ENCODE data around the gene PACSIN1. TPM values are rescaled to one million over a fixed set of nuclear protein-coding genes. Genes with fewer than 3 reads are reported as not detected.

PACSIN1 gene
- total RNA-seq, 1 experiment from 2014 or later = 5.0 TPM

DNA sequence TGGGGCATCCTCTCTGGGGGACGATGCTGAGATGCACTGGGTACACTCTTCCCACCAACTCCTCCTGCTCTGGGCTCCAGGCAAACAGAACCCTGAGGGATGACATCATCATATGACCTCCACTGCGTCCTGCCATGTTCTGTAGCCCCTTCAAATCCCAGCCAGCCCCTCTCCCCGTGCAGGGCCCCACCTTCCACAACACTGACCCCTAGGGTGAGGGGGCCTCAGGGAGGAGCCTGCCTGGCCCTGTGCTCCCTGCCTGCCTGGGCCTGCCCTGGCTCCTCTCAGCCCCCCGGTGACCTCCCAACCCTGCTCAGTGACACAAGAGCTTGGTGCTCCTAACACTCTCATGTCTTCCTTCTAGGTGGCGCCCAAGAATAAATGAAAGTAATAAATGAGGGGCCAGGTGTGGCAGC, 99.9 kb downstream of the PACSIN1 start:
- RAD21 ChIA-PET (ENCODE audit: low non-redundant PET in 1 of 2, low total read pairs in 2 of 2, uncharacterized antibody in 2 of 2, unreplicated experiment in 2 of 2) = no interaction called here
- BruUV-seq (replicated peaks) = no TSS peak
- CTCF ChIA-PET = interaction anchor here (0.6 kb wide), 1 partner anchor 186 kb away, joined by 4 read pairs; no protein-coding TSS in a partner anchor
- no peaks in the 10 kb centered on the region for H3K9me3 ChIP-seq (ENCODE audit: control insufficient read depth in 1 of 2, insufficient read depth in 1 of 2, low read depth in 1 of 2, low read length in 2 of 2)
- H4K20me1 ChIP-seq (ENCODE audit: insufficient read depth) = no peaks in the 10 kb centered on the region
- ATAC-seq (no peak), DNase-seq (ENCODE audit: low read depth, low spot score) (no peak)
- H3K4me2 ChIP-seq (ENCODE audit: low read length) = no peak overlapping the region
- H3K4me1 ChIP-seq (ENCODE audit: control insufficient read depth in 1 of 2, insufficient read depth in 2 of 2, low read length in 2 of 2) = peaks cover 0 to 27% of the 10 kb centered on the region in 2 experiments; a peak in 2 of 4 replicates
- no peak overlapping the region for H3K4me3 ChIP-seq (replicated peaks in 1 of 2; ENCODE audit: low read depth in 1 of 2, low read length in 2 of 2)
- H2AFZ ChIP-seq (ENCODE audit: low read depth, low read length, poor library complexity, severe bottlenecking) = no peak overlapping the region
- no peaks in the 10 kb centered on the region for H3K79me2 ChIP-seq (ENCODE audit: insufficient read depth, low read length)
- H3K27me3 ChIP-seq (ENCODE audit: insufficient read depth, low read length) = no peaks in the 10 kb centered on the region
- POLR2A ChIA-PET = no interaction called here
- no peaks in the 10 kb centered on the region for H3K36me3 ChIP-seq (ENCODE audit: control insufficient read depth in 1 of 2, insufficient read depth in 2 of 2, low read length in 2 of 2)
- intact Hi-C loops (cut with micrococcal nuclease) = no loop called here
- no peak overlapping the region for H3K27ac ChIP-seq (ENCODE audit: low read depth, low read length)
- no peaks in the 10 kb centered on the region for H3K9me2 ChIP-seq (ENCODE audit: insufficient read depth)
- H3K9ac ChIP-seq (ENCODE audit: low read length) = no peak overlapping the region
- TF ChIP-seq EZH2phosphoT487 (IDR thresholded peaks at IDR 0.05; ENCODE audit: borderline replicate concordance) = no peak
- TF ChIP-seq POLR2A (IDR thresholded peaks at IDR 0.05; ENCODE audit: borderline replicate concordance, extremely low read depth, insufficient read depth, insufficient read length) = no peak
- no peak for TF ChIP-seq RAD21 (IDR thresholded peaks at IDR 0.05; ENCODE audit: low read depth)

DNA sequence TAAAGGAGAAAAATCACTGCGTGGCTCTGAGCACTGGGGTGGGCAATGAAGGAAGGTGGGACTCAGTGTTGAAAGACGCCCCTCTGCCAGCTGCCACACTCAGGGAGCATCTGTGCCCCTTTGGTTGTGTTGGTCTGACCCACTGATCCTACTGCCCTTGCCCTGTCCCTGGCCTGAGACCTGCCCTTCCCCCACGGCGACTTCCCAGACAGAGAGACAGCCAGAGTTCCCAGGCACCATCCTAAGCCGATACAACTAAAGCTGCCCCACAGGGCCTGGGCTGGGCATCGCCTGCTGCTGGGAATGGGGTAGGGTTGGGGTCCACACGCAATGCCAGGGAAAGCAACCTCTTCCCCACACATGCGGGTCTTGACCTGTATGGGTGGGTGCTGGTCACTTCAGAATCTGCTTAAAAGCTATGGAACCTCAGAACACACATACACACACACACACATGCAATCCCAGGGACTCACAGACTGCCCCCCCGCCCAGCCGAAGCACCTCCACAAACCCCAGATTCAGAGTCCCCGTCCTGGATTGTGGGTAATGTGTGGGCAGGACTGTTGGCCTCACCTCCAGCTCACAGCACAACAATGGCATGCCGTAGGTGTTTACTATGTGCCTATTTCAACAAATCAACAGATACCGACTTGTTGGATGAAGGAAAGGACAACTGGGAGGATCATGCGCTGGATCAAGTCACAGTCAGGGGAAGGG, 101.1 kb downstream of the PACSIN1 start:
- H3K9me3 ChIP-seq (ENCODE audit: control insufficient read depth in 1 of 2, insufficient read depth in 1 of 2, low read depth in 1 of 2, low read length in 2 of 2) = no peaks in the 10 kb centered on the region
- no peaks in the 10 kb centered on the region for H3K9me2 ChIP-seq (ENCODE audit: insufficient read depth)
- no peak overlapping the region for H3K9ac ChIP-seq (ENCODE audit: low read length)
- no TSS peak for BruUV-seq (replicated peaks)
- no peaks in the 10 kb centered on the region for H3K79me2 ChIP-seq (ENCODE audit: insufficient read depth, low read length)
- H3K27ac ChIP-seq (ENCODE audit: low read depth, low read length) = no peak overlapping the region
- ChIA-PET CTCF (no interaction called here), RAD21 (ENCODE audit: low non-redundant PET in 1 of 2, low total read pairs in 2 of 2, uncharacterized antibody in 2 of 2, unreplicated experiment in 2 of 2) (no interaction called here), POLR2A (interaction anchor here (1.0 kb wide), 1 partner anchor 327 kb away, joined by 3 read pairs; no protein-coding TSS in a partner anchor)
- no peaks in the 10 kb centered on the region for H3K27me3 ChIP-seq (ENCODE audit: insufficient read depth, low read length)
- no peak overlapping the region for H3K4me3 ChIP-seq (replicated peaks in 1 of 2; ENCODE audit: low read depth in 1 of 2, low read length in 2 of 2)
- H3K4me1 ChIP-seq (ENCODE audit: control insufficient read depth in 1 of 2, insufficient read depth in 2 of 2, low read length in 2 of 2) = peaks cover 0 to 21% of the 10 kb centered on the region in 2 experiments; a peak in 2 of 4 replicates
- intact Hi-C loops (cut with micrococcal nuclease) = no loop called here
- ATAC-seq (no peak), DNase-seq (ENCODE audit: low read depth, low spot score) (no peak)
- no peak overlapping the region for H2AFZ ChIP-seq (ENCODE audit: low read depth, low read length, poor library complexity, severe bottlenecking)
- H4K20me1 ChIP-seq (ENCODE audit: insufficient read depth) = no peaks in the 10 kb centered on the region
- no peaks in the 10 kb centered on the region for H3K36me3 ChIP-seq (ENCODE audit: control insufficient read depth in 1 of 2, insufficient read depth in 2 of 2, low read length in 2 of 2)
- TF ChIP-seq CBX3 (IDR thresholded peaks at IDR 0.05; ENCODE audit: low read depth) (no peak), YY1 (IDR thresholded peaks at IDR 0.05; ENCODE audit: extremely low read depth, insufficient replicate concordance, low read depth, low read length) (no peak), SIN3A (IDR thresholded peaks at IDR 0.05; ENCODE audit: low read depth) (no peak), POLR2AphosphoS5 (IDR thresholded peaks at IDR 0.05; ENCODE audit: low read depth, low read length) (no peak), ZFX (IDR thresholded peaks at IDR 0.05) (no peak), ELF1 (IDR thresholded peaks at IDR 0.05; ENCODE audit: borderline replicate concordance, low read depth) (no peak)
- TF ChIP-seq, protein P1, sequence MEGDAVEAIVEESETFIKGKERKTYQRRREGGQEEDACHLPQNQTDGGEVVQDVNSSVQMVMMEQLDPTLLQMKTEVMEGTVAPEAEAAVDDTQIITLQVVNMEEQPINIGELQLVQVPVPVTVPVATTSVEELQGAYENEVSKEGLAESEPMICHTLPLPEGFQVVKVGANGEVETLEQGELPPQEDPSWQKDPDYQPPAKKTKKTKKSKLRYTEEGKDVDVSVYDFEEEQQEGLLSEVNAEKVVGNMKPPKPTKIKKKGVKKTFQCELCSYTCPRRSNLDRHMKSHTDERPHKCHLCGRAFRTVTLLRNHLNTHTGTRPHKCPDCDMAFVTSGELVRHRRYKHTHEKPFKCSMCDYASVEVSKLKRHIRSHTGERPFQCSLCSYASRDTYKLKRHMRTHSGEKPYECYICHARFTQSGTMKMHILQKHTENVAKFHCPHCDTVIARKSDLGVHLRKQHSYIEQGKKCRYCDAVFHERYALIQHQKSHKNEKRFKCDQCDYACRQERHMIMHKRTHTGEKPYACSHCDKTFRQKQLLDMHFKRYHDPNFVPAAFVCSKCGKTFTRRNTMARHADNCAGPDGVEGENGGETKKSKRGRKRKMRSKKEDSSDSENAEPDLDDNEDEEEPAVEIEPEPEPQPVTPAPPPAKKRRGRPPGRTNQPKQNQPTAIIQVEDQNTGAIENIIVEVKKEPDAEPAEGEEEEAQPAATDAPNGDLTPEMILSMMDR (IDR thresholded peaks at IDR 0.05 in 2 of 3, conservative IDR thresholded peaks at IDR 0.05 in 1 of 3; ENCODE audit: borderline replicate concordance in 1 of 3, insufficient read depth in 1 of 3, low read depth in 2 of 3, low read length in 2 of 3) = no peak
- H3K4me2 ChIP-seq (ENCODE audit: low read length) = peak overlapping the region; percentile 74; the same call in 1 of the 2 replicates
